DOHH2 (cell line): ENCODE measurements around the gene DHX58.
A peak's percentile ranks its signal among the peaks of the same experiment; 100 is the strongest.

ENCODE experiments used
- H3F3A ChIP-seq: fragments of 200-600 bp; sonication (generic), shearing (Covaris generic); 2 replicates; pipeline ENCODE4 v1.6.0; 2016; ENCODE audit warnings: antibody characterized with exemption, mild to moderate bottlenecking; ENCODE audit not compliant: control insufficient read depth, insufficient read depth
- H3K27ac ChIP-seq: fragments of 200-600 bp; sonication (generic); 2 replicates; pipeline ENCODE4 v1.5.1; 2014; ENCODE audit warnings: low read depth, mild to moderate bottlenecking, low read length, moderate library complexity
- H3K27me3 ChIP-seq: fragments of 200-600 bp; sonication (generic); 2 replicates; pipeline ENCODE4 v1.6.1; 2014; ENCODE audit warnings: mild to moderate bottlenecking, low read length, mixed read lengths; ENCODE audit not compliant: control insufficient read depth
- H3K36me3 ChIP-seq: fragments of 200-600 bp; sonication (generic); 2 replicates; pipeline ENCODE4 v1.6.1; 2014; ENCODE audit warnings: mild to moderate bottlenecking, low read length, moderate library complexity, mixed read lengths; ENCODE audit not compliant: control insufficient read depth
- H3K4me1 ChIP-seq: fragments of 200-600 bp; sonication (generic); 2 replicates; pipeline ENCODE4 v1.6.1; 2014; ENCODE audit warnings: mild to moderate bottlenecking, low read length, mixed read lengths; ENCODE audit not compliant: control insufficient read depth
- H3K4me2 ChIP-seq: fragments of 200-600 bp; sonication (generic); 2 replicates; pipeline ENCODE4 v1.6.0; 2014; ENCODE audit warnings: mild to moderate bottlenecking, low read length, moderate library complexity
- H3K4me3 ChIP-seq: fragments of 200-600 bp; sonication (generic); 2 replicates; pipeline ENCODE4 v1.5.1; 2014; ENCODE audit warnings: mild to moderate bottlenecking, low read length, mixed read lengths
- H3K79me2 ChIP-seq: fragments of 200-600 bp; sonication (generic); 2 replicates; pipeline ENCODE4 v1.6.1; 2014; ENCODE audit warnings: mild to moderate bottlenecking, low read length, mixed read lengths; ENCODE audit not compliant: control insufficient read depth
- H3K9me2 ChIP-seq: fragments of 200-600 bp; sonication (generic); replicated peaks from 2 replicates; pipeline ENCODE4 v1.6.1; 2014; ENCODE audit warnings: mild to moderate bottlenecking, low read length, mixed read lengths; ENCODE audit not compliant: control insufficient read depth
- H3K9me3 ChIP-seq: fragments of 200-600 bp; sonication (generic); 2 replicates; pipeline ENCODE4 v1.6.1; 2014; ENCODE audit warnings: antibody characterized with exemption, low read length, mixed read lengths; ENCODE audit not compliant: control insufficient read depth, insufficient read depth
- H4K20me1 ChIP-seq: fragments of 200-600 bp; sonication (generic); 2 replicates; pipeline ENCODE4 v1.6.0; 2014; ENCODE audit warnings: low read depth, mild to moderate bottlenecking, antibody characterized with exemption, low read length, moderate library complexity; ENCODE audit not compliant: control insufficient read depth, insufficient read depth
- EZH2phosphoT487 ChIP-seq: fragments of 200-600 bp; sonication (generic); IDR thresholded peaks from 2 replicates; pipeline ENCODE4 v1.6.1; 2017; ENCODE audit warnings: borderline replicate concordance, mild to moderate bottlenecking, antibody characterized with exemption, low read length, moderate library complexity, mixed read lengths
- TF ChIP-seq, protein P1 (sequence below): fragments of 200-600 bp; sonication (generic); IDR thresholded peaks from one replicate; pipeline ENCODE4 v1.5.1; 2014; ENCODE audit warnings: antibody characterized with exemption, mild to moderate bottlenecking, low read depth, low read length; ENCODE audit not compliant: poor library complexity, severe bottlenecking

DHX58 gene

GRCh38 chr17:42113293-42114069 lies 967 bp upstream of the DHX58 start:
- peaks cover 48% of the 10 kb centered on the region for H3K36me3 ChIP-seq
- H4K20me1 ChIP-seq: no peaks in the 10 kb centered on the region
- H3K4me1 ChIP-seq: peaks cover 37% of the 10 kb centered on the region
- H3K4me3 ChIP-seq: peak overlapping the region; percentile 69
- no peaks in the 10 kb centered on the region for H3K9me3 ChIP-seq
- H3K79me2 ChIP-seq: no peaks in the 10 kb centered on the region
- TF ChIP-seq, protein P1, sequence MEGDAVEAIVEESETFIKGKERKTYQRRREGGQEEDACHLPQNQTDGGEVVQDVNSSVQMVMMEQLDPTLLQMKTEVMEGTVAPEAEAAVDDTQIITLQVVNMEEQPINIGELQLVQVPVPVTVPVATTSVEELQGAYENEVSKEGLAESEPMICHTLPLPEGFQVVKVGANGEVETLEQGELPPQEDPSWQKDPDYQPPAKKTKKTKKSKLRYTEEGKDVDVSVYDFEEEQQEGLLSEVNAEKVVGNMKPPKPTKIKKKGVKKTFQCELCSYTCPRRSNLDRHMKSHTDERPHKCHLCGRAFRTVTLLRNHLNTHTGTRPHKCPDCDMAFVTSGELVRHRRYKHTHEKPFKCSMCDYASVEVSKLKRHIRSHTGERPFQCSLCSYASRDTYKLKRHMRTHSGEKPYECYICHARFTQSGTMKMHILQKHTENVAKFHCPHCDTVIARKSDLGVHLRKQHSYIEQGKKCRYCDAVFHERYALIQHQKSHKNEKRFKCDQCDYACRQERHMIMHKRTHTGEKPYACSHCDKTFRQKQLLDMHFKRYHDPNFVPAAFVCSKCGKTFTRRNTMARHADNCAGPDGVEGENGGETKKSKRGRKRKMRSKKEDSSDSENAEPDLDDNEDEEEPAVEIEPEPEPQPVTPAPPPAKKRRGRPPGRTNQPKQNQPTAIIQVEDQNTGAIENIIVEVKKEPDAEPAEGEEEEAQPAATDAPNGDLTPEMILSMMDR: no peak
- no peaks in the 10 kb centered on the region for H3K27me3 ChIP-seq
- H3K4me2 ChIP-seq: peak overlapping the region; percentile 93
- H3K9me2 ChIP-seq: no peaks in the 10 kb centered on the region
- peaks cover 5% of the 10 kb centered on the region; the same call in 1 of the 2 replicates for H3F3A ChIP-seq
- H3K27ac ChIP-seq: peak overlapping the region; percentile 68

DNA sequence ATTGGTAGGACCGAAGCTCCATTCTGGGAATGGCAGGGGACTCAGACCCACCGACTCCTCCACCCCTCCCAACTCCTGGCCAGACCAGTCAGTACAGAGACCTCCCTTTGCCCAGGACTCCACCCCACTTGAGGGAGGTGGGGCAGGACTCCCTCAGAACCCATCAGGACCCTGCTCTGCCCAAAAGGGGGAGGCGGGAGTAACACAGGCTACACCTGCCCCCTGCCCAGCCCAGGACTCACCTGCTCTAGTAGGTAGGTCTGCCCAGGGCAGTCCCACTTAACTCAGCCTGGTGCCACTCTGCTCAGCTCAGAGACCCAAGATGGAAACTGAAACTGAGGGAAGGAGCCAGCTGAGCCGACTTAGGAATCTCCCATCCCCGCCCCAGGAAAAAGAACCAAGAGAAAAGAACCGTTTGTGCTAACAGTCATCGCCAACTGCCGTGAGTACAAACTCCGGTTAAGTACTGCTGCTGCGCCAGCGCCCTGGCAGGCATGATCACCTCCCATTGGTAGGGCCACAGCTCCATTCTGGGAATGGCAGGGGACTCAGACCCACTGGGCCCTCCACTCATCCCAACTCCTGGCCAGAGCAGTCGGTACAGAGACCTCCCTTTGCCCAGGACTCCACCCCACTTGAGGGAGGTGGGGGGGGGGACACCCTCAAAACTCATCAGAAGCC lies 503 bp downstream of the DHX58 start:
- H3K4me3 ChIP-seq: peak overlapping the region; percentile 69

GRCh38 chr17:42111265-42111636 lies 1.3 kb downstream of the DHX58 start:
- Histone ChIP-seq H4K20me1 (no peaks in the 10 kb centered on the region), H3K9me2 (no peaks in the 10 kb centered on the region), H3K4me2 (no peak overlapping the region), H3K9me3 (no peaks in the 10 kb centered on the region), H3K4me3 (no peak overlapping the region), H3K27me3 (no peaks in the 10 kb centered on the region), H3K36me3 (peaks cover 30% of the 10 kb centered on the region), H3K79me2 (no peaks in the 10 kb centered on the region), H3K27ac (no peak overlapping the region), H3K4me1 (peaks cover 44% of the 10 kb centered on the region), H3F3A (peaks cover 5% of the 10 kb centered on the region; the same call in 1 of the 2 replicates)
- TF ChIP-seq, protein P1: no peak
- no peak for TF ChIP-seq EZH2phosphoT487

More for the DNA sequence above, 503 bp downstream of the DHX58 start:
- H3K79me2 ChIP-seq: no peaks in the 10 kb centered on the region
- no peaks in the 10 kb centered on the region for H3K27me3 ChIP-seq
- H4K20me1 ChIP-seq: no peaks in the 10 kb centered on the region
- peaks cover 5% of the 10 kb centered on the region; the same call in 1 of the 2 replicates for H3F3A ChIP-seq
- peak overlapping the region; percentile 93 for H3K4me2 ChIP-seq
- no peak for TF ChIP-seq EZH2phosphoT487
- TF ChIP-seq, protein P1: no peak
- H3K27ac ChIP-seq: peak overlapping the region; percentile 34; the same call in 1 of the 2 replicates
- H3K36me3 ChIP-seq: peaks cover 35% of the 10 kb centered on the region
- H3K4me1 ChIP-seq: peaks cover 49% of the 10 kb centered on the region
- H3K9me2 ChIP-seq: no peaks in the 10 kb centered on the region
- no peaks in the 10 kb centered on the region for H3K9me3 ChIP-seq
